ENCODE measurements around the gene IKZF3. TPM values are rescaled to one million over a fixed set of nuclear protein-coding genes. Genes with fewer than 3 reads are reported as not detected.
"Not testable (repeated sequence)": the region's sequence is repeated elsewhere in the genome, so short reads cannot be mapped to it uniquely, and the experiment has no call there.

Gene IKZF3
- total and polyA plus RNA-seq, 9 donors = 0.09 to 0.38 (median 0.18) TPM

DNA sequence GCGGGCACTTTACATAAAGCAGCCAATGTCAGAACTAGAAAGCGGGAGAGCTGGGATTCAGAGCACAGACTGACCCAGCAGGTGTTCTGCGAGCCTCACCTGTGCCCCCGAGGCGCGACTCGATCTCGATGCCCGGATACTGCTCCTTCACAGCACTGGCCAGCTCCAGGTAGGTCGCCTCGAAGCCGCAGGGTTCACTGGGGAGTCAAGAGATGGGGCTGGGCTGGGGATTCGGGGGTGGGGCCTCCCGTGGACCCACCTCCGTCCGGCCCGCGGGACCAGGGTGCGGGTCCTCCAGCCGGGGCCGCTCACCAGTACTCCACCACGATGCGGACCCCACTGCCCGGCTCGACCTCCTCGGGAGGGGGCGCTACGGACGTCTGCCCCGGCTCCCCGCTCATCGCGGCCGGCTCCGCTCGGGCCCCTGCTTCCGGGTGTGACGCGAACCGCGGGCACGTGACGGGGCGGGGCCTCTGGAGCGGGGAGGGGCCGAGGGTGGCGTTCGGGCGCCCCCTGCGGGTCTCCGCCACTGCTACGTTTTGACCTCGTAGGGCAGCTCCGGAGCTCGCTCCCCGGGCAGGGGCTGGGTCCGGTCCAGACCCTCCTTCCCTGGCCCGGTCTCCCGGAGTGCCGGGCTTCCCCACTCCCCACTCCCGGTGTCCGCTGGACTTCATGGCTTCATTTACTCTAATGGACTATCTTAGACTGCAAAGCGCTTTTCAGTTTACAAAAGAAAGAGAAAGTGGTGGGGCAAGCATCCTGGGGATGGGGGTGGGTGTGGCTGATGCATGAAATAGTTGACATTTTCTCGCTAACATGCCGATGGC is 133.8 kb downstream of the IKZF3 start, which contains the start of gene MIEN1:
MIEN1 (minus strand) TSS at position 438 of the 827 bp plus-strand sequence; CDS start at position 401, 37 bp downstream.
- H3K4me1 ChIP-seq (ENCODE audit: control insufficient read depth, insufficient read depth, low read length) = peaks cover 11% of the 10 kb centered on the region
- peak; percentile 90 for DNase-seq
- H3K27me3 ChIP-seq (ENCODE audit: control insufficient read depth, insufficient read depth, low read length) = peaks cover 3% of the 10 kb centered on the region
- H3K4me3 ChIP-seq (ENCODE audit: low read length) = peak within 1 kb of the TSS; percentile 84
- H3K9me3 ChIP-seq (replicated peaks; ENCODE audit: control insufficient read depth, low read depth, low read length) = no peaks in the 10 kb centered on the region
- H3K36me3 ChIP-seq (ENCODE audit: control insufficient read depth, insufficient read depth, low read length) = peaks cover 35% of the 10 kb centered on the region
- WGBS (ENCODE audit: insufficient coverage) = 1% methylated on average over 54 of the region's 65 CpGs
- peak within 1 kb of the TSS; percentile 59 for H3K27ac ChIP-seq (ENCODE audit: low read length)

GRCh38 chr17:39729280-39729851 is 134.7 kb downstream of the IKZF3 start:
- DNase-seq = no peak
- Histone ChIP-seq H3K4me3 (ENCODE audit: low read length) (no peak overlapping the region), H3K4me1 (ENCODE audit: control insufficient read depth, insufficient read depth, low read length) (peaks cover 11% of the 10 kb centered on the region), H3K27me3 (ENCODE audit: control insufficient read depth, insufficient read depth, low read length) (no peaks in the 10 kb centered on the region), H3K9me3 (replicated peaks; ENCODE audit: control insufficient read depth, low read depth, low read length) (no peaks in the 10 kb centered on the region), H3K27ac (ENCODE audit: low read length) (peak overlapping the region; percentile 59), H3K36me3 (ENCODE audit: control insufficient read depth, insufficient read depth, low read length) (peaks cover 44% of the 10 kb centered on the region)
- 75% methylated on average over 1 of the region's 6 CpGs for WGBS (ENCODE audit: insufficient coverage)

DNA sequence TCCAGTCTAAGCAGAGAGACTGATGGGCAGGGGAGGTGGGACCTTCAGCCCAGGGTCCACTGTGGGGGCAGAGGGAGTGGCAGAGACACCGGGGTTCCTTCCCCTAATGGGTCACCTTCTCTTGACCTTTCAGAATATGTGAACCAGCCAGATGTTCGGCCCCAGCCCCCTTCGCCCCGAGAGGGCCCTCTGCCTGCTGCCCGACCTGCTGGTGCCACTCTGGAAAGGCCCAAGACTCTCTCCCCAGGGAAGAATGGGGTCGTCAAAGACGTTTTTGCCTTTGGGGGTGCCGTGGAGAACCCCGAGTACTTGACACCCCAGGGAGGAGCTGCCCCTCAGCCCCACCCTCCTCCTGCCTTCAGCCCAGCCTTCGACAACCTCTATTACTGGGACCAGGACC is 136.6 kb downstream of the IKZF3 start:
- no peak for DNase-seq
- WGBS (ENCODE audit: insufficient coverage) = 73% methylated on average over 8 of the region's 10 CpGs
- peaks cover 11% of the 10 kb centered on the region for H3K4me1 ChIP-seq (ENCODE audit: control insufficient read depth, insufficient read depth, low read length)
- H3K4me3 ChIP-seq (ENCODE audit: low read length) = no peak overlapping the region
- peaks cover 57% of the 10 kb centered on the region for H3K36me3 ChIP-seq (ENCODE audit: control insufficient read depth, insufficient read depth, low read length)
- no peaks in the 10 kb centered on the region for H3K27me3 ChIP-seq (ENCODE audit: control insufficient read depth, insufficient read depth, low read length)
- no peak overlapping the region for H3K27ac ChIP-seq (ENCODE audit: low read length)
- no peaks in the 10 kb centered on the region for H3K9me3 ChIP-seq (replicated peaks; ENCODE audit: control insufficient read depth, low read depth, low read length)

GRCh38 chr17:39726617-39727016 is 137.5 kb downstream of the IKZF3 start:
- no peak for DNase-seq
- Histone ChIP-seq H3K4me1 (ENCODE audit: control insufficient read depth, insufficient read depth, low read length) (peaks cover 11% of the 10 kb centered on the region), H3K9me3 (replicated peaks; ENCODE audit: control insufficient read depth, low read depth, low read length) (no peaks in the 10 kb centered on the region), H3K27ac (ENCODE audit: low read length) (no peak overlapping the region), H3K4me3 (ENCODE audit: low read length) (no peak overlapping the region), H3K27me3 (ENCODE audit: control insufficient read depth, insufficient read depth, low read length) (no peaks in the 10 kb centered on the region), H3K36me3 (ENCODE audit: control insufficient read depth, insufficient read depth, low read length) (peaks cover 64% of the 10 kb centered on the region)
- 94% methylated on average over 8 of the region's 9 CpGs for WGBS (ENCODE audit: insufficient coverage)

DNA sequence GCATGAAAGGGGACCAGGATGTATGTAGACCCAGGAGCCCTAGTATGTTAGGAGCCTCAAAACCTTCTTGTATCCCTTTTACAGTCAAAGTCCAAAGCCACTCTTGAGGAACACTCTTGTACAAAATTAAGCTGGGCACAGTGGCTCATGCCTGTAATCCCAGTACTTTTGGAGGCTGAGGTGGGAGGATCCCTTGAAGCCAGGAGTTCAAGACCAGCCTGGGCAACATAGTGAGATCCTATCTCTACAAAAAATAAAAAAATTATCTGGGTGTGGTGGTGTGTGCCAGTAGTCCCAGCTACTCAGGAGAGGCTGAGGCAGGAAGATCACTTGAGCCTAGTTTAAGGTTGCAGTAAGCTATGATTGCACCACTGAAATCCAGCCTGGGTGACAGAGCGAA is 138.2 kb downstream of the IKZF3 start:
- Histone ChIP-seq H3K36me3 (ENCODE audit: control insufficient read depth, insufficient read depth, low read length) (peaks cover 65% of the 10 kb centered on the region), H3K4me1 (ENCODE audit: control insufficient read depth, insufficient read depth, low read length) (peaks cover 11% of the 10 kb centered on the region)
- H3K9me3 ChIP-seq (replicated peaks; ENCODE audit: control insufficient read depth, low read depth, low read length); H3K27ac ChIP-seq (ENCODE audit: low read length); H3K4me3 ChIP-seq (ENCODE audit: low read length); DNase-seq; H3K27me3 ChIP-seq (ENCODE audit: control insufficient read depth, insufficient read depth, low read length): not testable (repeated sequence)
- no CpG with 5 or more reads among the region's 1 CpG for WGBS (ENCODE audit: insufficient coverage)

DNA sequence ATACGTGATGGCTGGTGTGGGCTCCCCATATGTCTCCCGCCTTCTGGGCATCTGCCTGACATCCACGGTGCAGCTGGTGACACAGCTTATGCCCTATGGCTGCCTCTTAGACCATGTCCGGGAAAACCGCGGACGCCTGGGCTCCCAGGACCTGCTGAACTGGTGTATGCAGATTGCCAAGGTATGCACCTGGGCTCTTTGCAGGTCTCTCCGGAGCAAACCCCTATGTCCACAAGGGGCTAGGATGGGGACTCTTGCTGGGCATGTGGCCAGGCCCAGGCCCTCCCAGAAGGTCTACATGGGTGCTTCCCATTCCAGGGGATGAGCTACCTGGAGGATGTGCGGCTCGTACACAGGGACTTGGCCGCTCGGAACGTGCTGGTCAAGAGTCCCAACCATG is 139.4 kb downstream of the IKZF3 start:
- H3K4me3 ChIP-seq (ENCODE audit: low read length) = no peak overlapping the region
- peaks cover 7% of the 10 kb centered on the region for H3K4me1 ChIP-seq (ENCODE audit: control insufficient read depth, insufficient read depth, low read length)
- 97% methylated on average over 13 of the region's 13 CpGs for WGBS (ENCODE audit: insufficient coverage)
- DNase-seq = no peak
- H3K9me3 ChIP-seq (replicated peaks; ENCODE audit: control insufficient read depth, low read depth, low read length) = no peaks in the 10 kb centered on the region
- H3K27ac ChIP-seq (ENCODE audit: low read length) = no peak overlapping the region
- peaks cover 76% of the 10 kb centered on the region for H3K36me3 ChIP-seq (ENCODE audit: control insufficient read depth, insufficient read depth, low read length)
- no peaks in the 10 kb centered on the region for H3K27me3 ChIP-seq (ENCODE audit: control insufficient read depth, insufficient read depth, low read length)

GRCh38 chr17:39722965-39723848 is 140.9 kb downstream of the IKZF3 start:
- peaks cover 78% of the 10 kb centered on the region for H3K36me3 ChIP-seq (ENCODE audit: control insufficient read depth, insufficient read depth, low read length)
- DNase-seq = no peak
- H3K27ac ChIP-seq (ENCODE audit: low read length) = no peak overlapping the region
- no peaks in the 10 kb centered on the region for H3K27me3 ChIP-seq (ENCODE audit: control insufficient read depth, insufficient read depth, low read length)
- no peaks in the 10 kb centered on the region for H3K9me3 ChIP-seq (replicated peaks; ENCODE audit: control insufficient read depth, low read depth, low read length)
- 81% methylated on average over 21 of the region's 34 CpGs for WGBS (ENCODE audit: insufficient coverage)
- no peak overlapping the region for H3K4me3 ChIP-seq (ENCODE audit: low read length)
- H3K4me1 ChIP-seq (ENCODE audit: control insufficient read depth, insufficient read depth, low read length) = no peaks in the 10 kb centered on the region

DNA sequence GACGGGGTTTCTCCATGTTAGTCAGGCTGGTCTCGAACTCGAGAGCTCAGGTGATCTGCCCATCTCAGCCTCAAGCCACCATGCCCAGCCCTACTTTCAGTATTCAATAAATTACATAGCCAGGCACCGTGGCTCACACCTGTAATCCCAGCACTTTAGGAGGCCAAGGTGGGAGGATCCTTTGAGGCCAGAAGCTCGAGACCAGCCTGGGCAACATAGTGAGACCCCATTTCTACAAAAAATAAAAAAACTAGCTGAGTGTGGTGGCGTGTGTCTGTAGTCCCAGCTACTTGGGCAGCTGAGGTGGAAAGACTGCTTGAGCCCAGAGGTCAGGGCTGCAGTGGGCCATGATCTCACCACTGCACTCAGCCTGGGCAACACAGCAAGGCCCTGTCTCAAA is 142.0 kb downstream of the IKZF3 start:
- H3K4me1 ChIP-seq (ENCODE audit: control insufficient read depth, insufficient read depth, low read length) = no peaks in the 10 kb centered on the region
- no peak overlapping the region for H3K4me3 ChIP-seq (ENCODE audit: low read length)
- no peak overlapping the region for H3K27ac ChIP-seq (ENCODE audit: low read length)
- peaks cover 70% of the 10 kb centered on the region for H3K36me3 ChIP-seq (ENCODE audit: control insufficient read depth, insufficient read depth, low read length)
- H3K27me3 ChIP-seq (ENCODE audit: control insufficient read depth, insufficient read depth, low read length) = no peaks in the 10 kb centered on the region
- no peak for DNase-seq
- H3K9me3 ChIP-seq (replicated peaks; ENCODE audit: control insufficient read depth, low read depth, low read length) = no peaks in the 10 kb centered on the region
- no CpG with 5 or more reads among the region's 6 CpGs for WGBS (ENCODE audit: insufficient coverage)

- no peak overlapping the region for H3K27ac ChIP-seq (ENCODE audit: low read length)
- no peak for DNase-seq
- H3K36me3 ChIP-seq (ENCODE audit: control insufficient read depth, insufficient read depth, low read length) = peaks cover 72% of the 10 kb centered on the region
- H3K27me3 ChIP-seq (ENCODE audit: control insufficient read depth, insufficient read depth, low read length) = no peaks in the 10 kb centered on the region
- peaks cover 5% of the 10 kb centered on the region for H3K4me1 ChIP-seq (ENCODE audit: control insufficient read depth, insufficient read depth, low read length)
- H3K4me3 ChIP-seq (ENCODE audit: low read length) = no peak overlapping the region
- 95% methylated on average over 2 of the region's 7 CpGs for WGBS (ENCODE audit: insufficient coverage)
- H3K9me3 ChIP-seq (replicated peaks; ENCODE audit: control insufficient read depth, low read depth, low read length) = no peaks in the 10 kb centered on the region
Observed at GRCh38 chr17:39719563-39720355, 144.4 kb downstream of the IKZF3 start.
